ENCODE data around the gene ASB13.

ASB13 gene

GRCh38 chr10:5651388-5651764 lies 15.0 kb downstream of the ASB13 start:
- no peak overlapping the region for H3K4me3 ChIP-seq (ENCODE audit: low read depth, low read length)
- DNase-seq (ENCODE audit: low read depth, low spot score): no peak
- ChIA-PET POLR2A (interaction anchor here (0.6 kb wide), 1 partner anchor 284 kb away, joined by 3 read pairs; no protein-coding TSS in a partner anchor), CTCF (interaction anchor here (1.1 to 2.0 kb wide), 2 partner anchors 8 to 22 kb away, joined by 5 to 8 read pairs; no protein-coding TSS in a partner anchor)
- TF ChIP-seq, protein P1, sequence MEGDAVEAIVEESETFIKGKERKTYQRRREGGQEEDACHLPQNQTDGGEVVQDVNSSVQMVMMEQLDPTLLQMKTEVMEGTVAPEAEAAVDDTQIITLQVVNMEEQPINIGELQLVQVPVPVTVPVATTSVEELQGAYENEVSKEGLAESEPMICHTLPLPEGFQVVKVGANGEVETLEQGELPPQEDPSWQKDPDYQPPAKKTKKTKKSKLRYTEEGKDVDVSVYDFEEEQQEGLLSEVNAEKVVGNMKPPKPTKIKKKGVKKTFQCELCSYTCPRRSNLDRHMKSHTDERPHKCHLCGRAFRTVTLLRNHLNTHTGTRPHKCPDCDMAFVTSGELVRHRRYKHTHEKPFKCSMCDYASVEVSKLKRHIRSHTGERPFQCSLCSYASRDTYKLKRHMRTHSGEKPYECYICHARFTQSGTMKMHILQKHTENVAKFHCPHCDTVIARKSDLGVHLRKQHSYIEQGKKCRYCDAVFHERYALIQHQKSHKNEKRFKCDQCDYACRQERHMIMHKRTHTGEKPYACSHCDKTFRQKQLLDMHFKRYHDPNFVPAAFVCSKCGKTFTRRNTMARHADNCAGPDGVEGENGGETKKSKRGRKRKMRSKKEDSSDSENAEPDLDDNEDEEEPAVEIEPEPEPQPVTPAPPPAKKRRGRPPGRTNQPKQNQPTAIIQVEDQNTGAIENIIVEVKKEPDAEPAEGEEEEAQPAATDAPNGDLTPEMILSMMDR (IDR thresholded peaks at IDR 0.05; ENCODE audit: insufficient read depth, low read length, missing control alignments): no peak

GRCh38 chr10:5650664-5651387 lies 15.6 kb downstream of the ASB13 start:
- TF ChIP-seq, protein P1 (IDR thresholded peaks at IDR 0.05; ENCODE audit: insufficient read depth, low read length, missing control alignments): no peak
- CTCF ChIA-PET: interaction anchor here (0.7 to 2.0 kb wide), 3 partner anchors 9 to 21 kb away, joined by 3 to 8 read pairs (median 5); no protein-coding TSS in a partner anchor
- no peak for DNase-seq (ENCODE audit: low read depth, low spot score)
- no peak overlapping the region for H3K4me3 ChIP-seq (ENCODE audit: low read depth, low read length)
- POLR2A ChIA-PET: no interaction called here

DNA sequence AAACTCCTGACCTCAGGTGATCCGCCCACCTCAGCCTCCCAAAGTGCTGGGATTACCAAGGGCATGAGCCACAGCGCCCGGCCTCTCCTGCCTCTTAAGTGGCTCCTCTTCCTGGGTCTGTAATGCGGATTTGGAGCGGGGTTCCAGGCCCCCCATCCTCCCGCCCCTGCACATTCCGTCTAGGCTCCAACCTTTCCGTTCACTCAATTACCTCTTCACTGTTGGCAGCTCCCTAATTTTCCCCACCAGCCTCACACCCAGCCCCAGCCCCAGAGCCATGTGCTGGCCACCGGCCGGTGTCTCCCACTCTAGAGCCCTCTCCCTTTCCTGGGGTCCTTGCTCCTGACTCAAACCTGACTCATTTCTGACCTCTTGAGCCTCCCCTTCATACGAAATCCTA lies 16.6 kb downstream of the ASB13 start:
- no peak for DNase-seq (ENCODE audit: low read depth, low spot score)
- TF ChIP-seq, protein P1 (IDR thresholded peaks at IDR 0.05; ENCODE audit: insufficient read depth, low read length, missing control alignments): no peak
- ChIA-PET POLR2A (no interaction called here), CTCF (no interaction called here)
- no peak overlapping the region for H3K4me3 ChIP-seq (ENCODE audit: low read depth, low read length)

DNA sequence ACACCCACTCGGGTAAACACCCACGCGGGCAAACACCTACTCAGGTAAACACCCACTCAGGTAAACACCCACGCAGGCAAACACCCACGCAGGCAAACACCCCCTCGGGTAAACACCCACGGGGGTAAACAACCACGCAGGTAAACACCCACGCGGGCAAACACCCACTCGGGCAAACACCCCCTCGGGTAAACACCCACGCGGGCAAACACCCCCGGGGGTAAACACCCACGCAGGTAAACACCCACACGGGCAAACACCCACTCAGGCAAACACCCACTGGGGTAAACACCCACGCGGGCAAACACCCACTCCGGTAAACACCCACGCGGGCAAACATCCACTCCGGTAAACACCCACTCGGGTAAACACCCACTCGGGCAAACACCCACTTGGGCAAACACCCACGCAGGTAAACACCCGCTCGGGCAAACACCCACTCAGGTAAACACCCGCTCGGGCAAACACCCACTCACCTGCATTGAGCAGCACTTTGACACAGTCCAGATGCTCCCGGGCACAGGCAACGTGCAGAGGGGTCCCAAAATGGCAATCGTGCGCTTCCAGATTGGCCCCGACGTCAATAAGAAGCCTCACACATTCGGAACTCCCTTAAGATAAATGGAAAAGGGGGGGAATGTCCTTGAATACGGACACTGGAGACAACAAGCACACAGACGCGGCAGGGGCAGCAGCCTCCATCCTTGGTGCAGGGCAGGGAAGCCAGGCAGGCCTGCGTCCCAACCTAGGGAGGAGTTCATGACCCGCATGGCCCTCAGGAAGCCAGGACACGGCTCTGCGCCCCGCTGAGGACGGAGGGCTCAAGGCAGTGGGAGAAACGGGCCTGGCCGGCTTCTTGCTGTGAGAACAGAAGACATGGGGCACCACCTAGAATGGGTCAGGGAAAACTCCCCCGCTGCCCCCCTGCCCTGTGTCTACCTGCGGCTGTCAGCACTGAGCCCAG lies 17.6 kb downstream of the ASB13 start:
- CTCF ChIA-PET: no interaction called here
- no peak overlapping the region for H3K4me3 ChIP-seq (ENCODE audit: low read depth, low read length)
- TF ChIP-seq, protein P1 (IDR thresholded peaks at IDR 0.05; ENCODE audit: insufficient read depth, low read length, missing control alignments): no peak
- DNase-seq (ENCODE audit: low read depth, low spot score): no peak
- POLR2A ChIA-PET: no interaction called here

DNA sequence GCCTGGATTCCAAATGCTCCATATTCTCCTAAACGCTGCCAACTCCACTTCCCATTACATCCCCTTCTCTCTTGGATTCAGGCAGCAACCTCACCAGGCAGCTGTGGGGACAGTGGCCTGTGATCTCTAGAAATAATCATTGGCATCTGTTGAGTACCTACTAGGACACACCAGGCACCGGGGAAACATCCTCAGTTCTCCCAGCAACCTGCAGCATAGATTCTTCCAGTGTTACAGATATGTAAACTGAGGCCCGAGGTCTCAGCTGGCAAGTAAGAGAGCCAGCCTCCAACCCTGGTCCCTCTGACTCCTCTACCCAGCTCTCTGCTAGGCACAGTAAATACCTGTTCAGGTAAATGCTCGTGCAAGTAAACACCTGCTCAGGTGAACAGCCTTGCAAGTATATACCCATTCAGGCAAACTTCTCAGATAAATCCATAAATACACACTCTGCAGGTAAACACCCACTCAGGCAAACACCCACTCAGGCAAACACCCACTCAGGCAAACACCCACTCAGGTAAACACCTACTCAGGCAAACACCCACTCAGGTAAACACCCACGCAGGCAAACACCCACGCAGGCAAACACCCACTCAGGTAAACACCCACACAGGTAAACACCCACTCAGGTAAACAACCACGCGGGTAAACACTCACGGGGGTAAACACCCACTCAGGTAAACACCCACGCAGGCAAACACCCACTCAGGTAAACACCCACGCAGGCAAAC lies 18.7 kb downstream of the ASB13 start:
- no peak overlapping the region for H3K4me3 ChIP-seq (ENCODE audit: low read depth, low read length)
- ChIA-PET POLR2A (no interaction called here), CTCF (interaction anchor here (1.0 to 2.2 kb wide), 2 partner anchors 18 to 25 kb away, joined by 3 to 11 read pairs; no protein-coding TSS in a partner anchor)
- TF ChIP-seq, protein P1 (IDR thresholded peaks at IDR 0.05; ENCODE audit: insufficient read depth, low read length, missing control alignments): no peak
- DNase-seq (ENCODE audit: low read depth, low spot score): no peak

All from AG04449 (cell line).